PC-3 (cell line): Measurements from ENCODE around the gene STK25.

ENCODE experiments used
- CTCF ChIP-seq: fragments of 300-600 bp; sonication (generic); conservative IDR thresholded peaks from 2 replicates; pipeline ENCODE4 v1.5.1; 2017; ENCODE audit warnings: antibody characterized with exemption, low read depth, mild to moderate bottlenecking, low read length
- EZH2 ChIP-seq: fragments of 300-600 bp; sonication (generic); IDR thresholded peaks from one replicate; pipeline ENCODE4 v1.6.1; 2017; ENCODE audit warnings: antibody characterized with exemption, mild to moderate bottlenecking, low read length; ENCODE audit not compliant: unreplicated experiment
- EZH2phosphoT487 ChIP-seq: fragments of 300-600 bp; sonication (generic); IDR thresholded peaks from 2 replicates; pipeline ENCODE4 v1.6.1; 2018; ENCODE audit warnings: mild to moderate bottlenecking, antibody characterized with exemption, low read length, borderline replicate concordance

DNA sequence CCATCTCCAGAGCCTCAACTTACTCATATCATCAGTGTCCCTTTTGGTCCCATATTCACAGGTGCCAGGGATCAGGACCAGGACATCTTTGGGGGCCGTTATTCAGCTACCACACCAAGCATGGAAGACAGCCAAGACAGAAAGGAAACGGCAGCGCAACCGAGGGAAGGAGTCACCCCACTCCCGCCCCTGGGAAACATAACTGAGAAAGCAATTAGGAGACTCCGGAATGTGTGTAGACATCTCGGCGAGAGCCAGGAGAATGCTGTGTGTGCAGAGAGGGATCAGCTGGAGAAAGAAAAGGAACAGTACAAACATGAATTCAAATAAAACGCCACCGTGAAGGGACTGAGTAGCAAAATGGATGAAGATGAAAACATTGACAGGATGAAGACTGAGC, 36.7 kb upstream of the STK25 start:
- TF ChIP-seq CTCF (no peak), EZH2 (no peak), EZH2phosphoT487 (no peak)
